K562 (cell line): ENCODE measurements around the gene CPED1. TPM values are rescaled to one million over a fixed set of nuclear protein-coding genes. Genes with fewer than 3 reads are reported as not detected.
A peak's percentile ranks its signal among the peaks of the same experiment; 100 is the strongest.

Experiments used
- CBX5 ChIP-seq: IDR thresholded peaks from 2 replicates; pipeline ENCODE4 v1.6.1; 2014; ENCODE audit warnings: low read depth, borderline replicate concordance
- E2F3 ChIP-seq: fragments of 250-450 bp; sonication (Bioruptor Pico); IDR thresholded peaks from 2 replicates; pipeline ENCODE4 v1.4.0; 2020; ENCODE audit warnings: mild to moderate bottlenecking
- IFI16 ChIP-seq: fragments of 250-450 bp; sonication (Bioruptor Pico); IDR thresholded peaks from 2 replicates; pipeline ENCODE4 v2.1.2; 2022; ENCODE audit warnings: mild to moderate bottlenecking, inconsistent platforms
- KAT2B ChIP-seq: IDR thresholded peaks from one replicate; pipeline ENCODE4 v1.6.1; 2012; ENCODE audit warnings: low read depth, mild to moderate bottlenecking, control low read depth, inconsistent platforms, low read length, moderate library complexity
- KDM2B ChIP-seq: fragments of 250-450 bp; sonication (Bioruptor Pico); IDR thresholded peaks from 2 replicates; pipeline ENCODE4 v1.8.0; 2021; ENCODE audit warnings: mild to moderate bottlenecking, moderate library complexity
- MEF2D ChIP-seq: conservative IDR thresholded peaks from 2 replicates; pipeline ENCODE4 v1.6.1; 2016; ENCODE audit warnings: low read depth, missing genetic modification characterization, missing compliant biosample characterization
- NCOA2 ChIP-seq, 2 experiments: fragments of 450-650 bp; IDR thresholded peaks; 2 replicates each; pipeline ENCODE4 v1.6.1; 2018; ENCODE audit warnings: mild to moderate bottlenecking in 2 of 2, moderate library complexity in 1 of 2; ENCODE audit not compliant: partially characterized antibody in 2 of 2
- NFIX ChIP-seq: fragments of 250-450 bp; sonication (Bioruptor Pico); IDR thresholded peaks from 2 replicates; pipeline ENCODE4 v1.4.0; 2020; ENCODE audit warnings: low read depth, mild to moderate bottlenecking, moderate library complexity
- PRPF4 ChIP-seq: fragments of 200-400 bp; formaldehyde crosslinking; IDR thresholded peaks from one replicate; pipeline ENCODE4 v1.6.1; 2017; ENCODE audit warnings: low read length, low read depth, mild to moderate bottlenecking; ENCODE audit not compliant: insufficient read depth, poor library complexity, severe bottlenecking
- RBM25 ChIP-seq: fragments of 200-400 bp; formaldehyde crosslinking; IDR thresholded peaks from 2 replicates; pipeline ENCODE4 v1.6.1; 2018; ENCODE audit warnings: low read length, low read depth, moderate library complexity; ENCODE audit not compliant: severe bottlenecking
- RBM39 ChIP-seq: fragments of 200-400 bp; formaldehyde crosslinking; optimal IDR thresholded peaks from 2 replicates; pipeline ENCODE3; 2018; ENCODE audit warnings: low read depth, low read length
- SMARCE1 ChIP-seq: fragments of 450-650 bp; IDR thresholded peaks from 2 replicates; pipeline ENCODE4 v1.7.1; 2016; ENCODE audit warnings: mild to moderate bottlenecking
- WHSC1 ChIP-seq: IDR thresholded peaks from one replicate; pipeline ENCODE4 v1.6.1; 2012; ENCODE audit warnings: low read length, control low read depth, inconsistent platforms
- ZNF134 ChIP-seq: fragments of 250-450 bp; sonication (Bioruptor Pico); conservative IDR thresholded peaks from 2 replicates; pipeline ENCODE4 v1.4.0; 2020
- ZNF165 ChIP-seq: fragments of 250-450 bp; sonication (Bioruptor Pico); IDR thresholded peaks from 2 replicates; pipeline ENCODE4 v1.4.0; 2020; ENCODE audit warnings: borderline replicate concordance
- ZNF174 ChIP-seq: fragments of 250-450 bp; sonication (Bioruptor Pico); IDR thresholded peaks from 2 replicates; pipeline ENCODE4 v1.4.0; 2020; ENCODE audit warnings: mild to moderate bottlenecking
- ZNF175 ChIP-seq: fragments of 200-800 bp; sonication (Bioruptor generic); IDR thresholded peaks from 2 replicates; pipeline ENCODE4 v1.6.1; 2016; ENCODE audit warnings: low read depth, mild to moderate bottlenecking, missing genetic modification characterization, missing compliant biosample characterization
- ZNF311 ChIP-seq: fragments of 250-450 bp; sonication (Bioruptor Pico); IDR thresholded peaks from 2 replicates; pipeline ENCODE4 v1.4.0; 2020; ENCODE audit warnings: mild to moderate bottlenecking, moderate library complexity
- ZSCAN32 ChIP-seq: fragments of 450-650 bp; formaldehyde crosslinking; IDR thresholded peaks from 2 replicates; pipeline ENCODE4 v1.4.0; 2020; ENCODE audit warnings: mild to moderate bottlenecking, moderate library complexity
- polyA plus RNA-seq, 8 experiments: library from polyadenylated mRNA; depleted of rRNA in 4 of 8; stranded (reverse) in 5 of 8; unstranded in 3 of 8; fragments of >200 nt; fragmentation: Nextera tagmentation in 2 of 8; fragmentation: Illumina TruSeq in 1 of 8; extraction: Ambion mirVana in 2 of 8; extraction: Trizol in 1 of 8; gene quantifications; 2 replicates each; pipeline versions ENCODE4 v1.2.1 to v1.2.3, GENCODE V29; 2011 to 2014; ENCODE audit warnings: inconsistent platforms in 1 of 8, missing spikeins in 1 of 8
- total RNA-seq, 7 experiments: library from RNA; depleted of rRNA in 6 of 7; stranded (reverse); fragments of >200 nt in 6 of 7; fragmentation: Illumina TruSeq in 2 of 7; extraction: Trizol in 2 of 7; gene quantifications; 2 replicates each; pipeline versions ENCODE4 v1.2.1 to v1.2.3, GENCODE V29; 2011 to 2021; ENCODE audit warnings: low replicate concordance in 1 of 7
- TF ChIP-seq, protein P1 (sequence below), 2 experiments: fragments of 450-650 bp; IDR thresholded peaks; 2 replicates each; pipeline ENCODE4 v1.6.1; 2016
- TF ChIP-seq, protein P2 (sequence below), 2 experiments: fragments of 450-650 bp; conservative IDR thresholded peaks; 2 replicates each; pipeline ENCODE4 v1.6.1; 2017; ENCODE audit warnings: mild to moderate bottlenecking in 2 of 2, moderate library complexity in 2 of 2
- TF ChIP-seq, protein P3 (sequence below), 2 experiments: fragments of 450-650 bp; IDR thresholded peaks; 2 replicates each; pipeline ENCODE4 v1.6.1; 2018; ENCODE audit warnings: mild to moderate bottlenecking in 2 of 2, low read depth in 1 of 2; ENCODE audit not compliant: partially characterized antibody in 2 of 2

CPED1 gene
- total and polyA plus RNA-seq, 9 of the 15 experiments (the other 6 are each of a cell fraction or from before 2014, with no cell fraction given): 195 to 393 (median 290) TPM

DNA sequence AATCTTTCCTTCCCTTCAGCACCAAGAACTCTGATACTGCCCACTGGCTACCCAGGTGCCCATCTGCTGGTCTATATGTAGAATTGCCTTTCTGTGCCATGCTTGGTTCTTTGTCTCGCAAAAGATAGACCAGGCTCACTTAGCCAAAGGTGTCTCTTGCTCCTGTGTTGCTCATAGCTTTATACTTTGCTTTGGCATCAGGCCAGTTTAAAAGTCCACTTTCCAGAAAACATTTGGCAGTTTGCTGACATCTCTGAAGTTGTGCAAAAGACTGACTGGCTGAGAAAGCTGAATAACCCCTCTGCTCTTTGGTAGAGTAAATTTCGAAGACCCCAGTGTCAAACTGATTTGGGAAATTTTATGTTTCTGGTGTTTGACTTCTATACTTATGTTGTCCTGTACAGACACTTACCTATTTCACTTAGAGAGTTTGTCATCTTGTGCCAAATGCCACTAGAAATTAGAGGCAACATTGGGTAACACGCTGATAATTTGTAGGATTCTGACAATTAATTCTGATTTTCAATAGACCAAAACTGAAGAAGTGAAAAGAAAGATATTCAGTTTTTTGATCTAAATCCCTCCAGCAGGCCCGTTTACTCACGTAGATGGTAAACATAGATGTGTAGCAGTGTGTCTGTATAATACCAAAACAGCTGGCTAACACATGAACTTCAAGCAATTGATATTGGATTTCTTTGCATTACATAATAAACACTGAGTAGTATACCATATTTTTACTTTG is 91.1 kb downstream of the CPED1 start (continued):
- TF ChIP-seq E2F3 (no peak), ZNF165 (no peak), MEF2D (tag) (no peak), ZNF134 (CRISPR knock-in tag) (no peak), ZNF174 (0 out of 2 replicates have a peak, but pooled peaks have one; percentile 78), KAT2B (no peak), RBM39 (peak; percentile 64), IFI16 (0 out of 2 replicates have a peak, but pooled peaks have one; percentile 45), KDM2B (CRISPR knock-in tag) (no peak), NFIX (CRISPR knock-in tag) (peak; percentile 62), NCOA2 (IDR thresholded peaks at IDR 0.05; ENCODE audit: partially characterized antibody in 2 of 2) (no peak), SMARCE1 (peak; percentile 52; the same call in 1 of the 2 replicates), WHSC1 (no peak), RBM25 (no peak), PRPF4 (no peak), ZNF311 (CRISPR knock-in tag) (no peak), ZNF175 (no peak), CBX5 (no peak), ZSCAN32 (CRISPR knock-in tag) (no peak)
- TF ChIP-seq, protein P1, sequence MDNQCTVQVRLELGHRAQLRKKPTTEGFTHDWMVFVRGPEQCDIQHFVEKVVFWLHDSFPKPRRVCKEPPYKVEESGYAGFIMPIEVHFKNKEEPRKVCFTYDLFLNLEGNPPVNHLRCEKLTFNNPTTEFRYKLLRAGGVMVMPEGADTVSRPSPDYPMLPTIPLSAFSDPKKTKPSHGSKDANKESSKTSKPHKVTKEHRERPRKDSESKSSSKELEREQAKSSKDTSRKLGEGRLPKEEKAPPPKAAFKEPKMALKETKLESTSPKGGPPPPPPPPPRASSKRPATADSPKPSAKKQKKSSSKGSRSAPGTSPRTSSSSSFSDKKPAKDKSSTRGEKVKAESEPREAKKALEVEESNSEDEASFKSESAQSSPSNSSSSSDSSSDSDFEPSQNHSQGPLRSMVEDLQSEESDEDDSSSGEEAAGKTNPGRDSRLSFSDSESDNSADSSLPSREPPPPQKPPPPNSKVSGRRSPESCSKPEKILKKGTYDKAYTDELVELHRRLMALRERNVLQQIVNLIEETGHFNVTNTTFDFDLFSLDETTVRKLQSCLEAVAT (IDR thresholded peaks at IDR 0.05): peak; percentile 14 to 66; a peak in 2 of 4 replicates
- TF ChIP-seq, protein P2, sequence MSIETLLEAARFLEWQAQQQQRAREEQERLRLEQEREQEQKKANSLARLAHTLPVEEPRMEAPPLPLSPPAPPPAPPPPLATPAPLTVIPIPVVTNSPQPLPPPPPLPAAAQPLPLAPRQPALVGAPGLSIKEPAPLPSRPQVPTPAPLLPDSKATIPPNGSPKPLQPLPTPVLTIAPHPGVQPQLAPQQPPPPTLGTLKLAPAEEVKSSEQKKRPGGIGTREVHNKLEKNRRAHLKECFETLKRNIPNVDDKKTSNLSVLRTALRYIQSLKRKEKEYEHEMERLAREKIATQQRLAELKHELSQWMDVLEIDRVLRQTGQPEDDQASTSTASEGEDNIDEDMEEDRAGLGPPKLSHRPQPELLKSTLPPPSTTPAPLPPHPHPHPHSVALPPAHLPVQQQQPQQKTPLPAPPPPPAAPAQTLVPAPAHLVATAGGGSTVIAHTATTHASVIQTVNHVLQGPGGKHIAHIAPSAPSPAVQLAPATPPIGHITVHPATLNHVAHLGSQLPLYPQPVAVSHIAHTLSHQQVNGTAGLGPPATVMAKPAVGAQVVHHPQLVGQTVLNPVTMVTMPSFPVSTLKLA (conservative IDR thresholded peaks at IDR 0.05): 0 out of 4 replicates have a peak, but pooled peaks of 1 of the 2 experiments have one; percentile 3
- TF ChIP-seq, protein P3, sequence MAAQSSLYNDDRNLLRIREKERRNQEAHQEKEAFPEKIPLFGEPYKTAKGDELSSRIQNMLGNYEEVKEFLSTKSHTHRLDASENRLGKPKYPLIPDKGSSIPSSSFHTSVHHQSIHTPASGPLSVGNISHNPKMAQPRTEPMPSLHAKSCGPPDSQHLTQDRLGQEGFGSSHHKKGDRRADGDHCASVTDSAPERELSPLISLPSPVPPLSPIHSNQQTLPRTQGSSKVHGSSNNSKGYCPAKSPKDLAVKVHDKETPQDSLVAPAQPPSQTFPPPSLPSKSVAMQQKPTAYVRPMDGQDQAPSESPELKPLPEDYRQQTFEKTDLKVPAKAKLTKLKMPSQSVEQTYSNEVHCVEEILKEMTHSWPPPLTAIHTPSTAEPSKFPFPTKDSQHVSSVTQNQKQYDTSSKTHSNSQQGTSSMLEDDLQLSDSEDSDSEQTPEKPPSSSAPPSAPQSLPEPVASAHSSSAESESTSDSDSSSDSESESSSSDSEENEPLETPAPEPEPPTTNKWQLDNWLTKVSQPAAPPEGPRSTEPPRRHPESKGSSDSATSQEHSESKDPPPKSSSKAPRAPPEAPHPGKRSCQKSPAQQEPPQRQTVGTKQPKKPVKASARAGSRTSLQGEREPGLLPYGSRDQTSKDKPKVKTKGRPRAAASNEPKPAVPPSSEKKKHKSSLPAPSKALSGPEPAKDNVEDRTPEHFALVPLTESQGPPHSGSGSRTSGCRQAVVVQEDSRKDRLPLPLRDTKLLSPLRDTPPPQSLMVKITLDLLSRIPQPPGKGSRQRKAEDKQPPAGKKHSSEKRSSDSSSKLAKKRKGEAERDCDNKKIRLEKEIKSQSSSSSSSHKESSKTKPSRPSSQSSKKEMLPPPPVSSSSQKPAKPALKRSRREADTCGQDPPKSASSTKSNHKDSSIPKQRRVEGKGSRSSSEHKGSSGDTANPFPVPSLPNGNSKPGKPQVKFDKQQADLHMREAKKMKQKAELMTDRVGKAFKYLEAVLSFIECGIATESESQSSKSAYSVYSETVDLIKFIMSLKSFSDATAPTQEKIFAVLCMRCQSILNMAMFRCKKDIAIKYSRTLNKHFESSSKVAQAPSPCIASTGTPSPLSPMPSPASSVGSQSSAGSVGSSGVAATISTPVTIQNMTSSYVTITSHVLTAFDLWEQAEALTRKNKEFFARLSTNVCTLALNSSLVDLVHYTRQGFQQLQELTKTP (IDR thresholded peaks at IDR 0.05; ENCODE audit: low read depth in 1 of 2, partially characterized antibody in 2 of 2): peak; percentile 14 to 47
